ENCODE results near the gene RABGEF1. TPM values are rescaled to one million over a fixed set of nuclear protein-coding genes. Genes with fewer than 3 reads are reported as not detected.
A peak's percentile ranks its signal among the peaks of the same experiment; 100 is the strongest.
"Not testable (repeated sequence)": the region's sequence is repeated elsewhere in the genome, so short reads cannot be mapped to it uniquely, and the experiment has no call there.

The RABGEF1 gene
- total RNA-seq, 1 donor from 2014 or later, result 26.3 TPM

DNA sequence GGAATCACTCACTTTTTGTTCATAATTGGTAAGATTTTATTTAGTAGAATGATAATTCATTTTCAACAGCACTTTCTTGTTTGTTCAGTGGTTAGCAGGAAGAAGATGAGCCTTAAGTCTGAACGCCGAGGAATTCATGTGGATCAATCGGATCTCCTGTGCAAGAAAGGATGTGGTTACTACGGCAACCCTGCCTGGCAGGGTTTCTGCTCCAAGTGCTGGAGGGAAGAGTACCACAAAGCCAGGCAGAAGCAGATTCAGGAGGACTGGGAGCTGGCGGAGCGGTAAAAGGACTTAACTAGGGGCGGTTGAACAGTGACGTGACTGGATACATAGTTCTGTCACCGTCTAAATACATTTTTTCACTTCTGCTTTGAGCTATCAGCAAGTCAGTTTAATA lies 31.3 kb downstream of the RABGEF1 start:
- Mint-ChIP-seq H3K27ac (no peak overlapping the region), H3K4me1 (ENCODE audit: low read depth) (peaks cover 23% of the 10 kb centered on the region), H3K27me3 (ENCODE audit: low read depth) (no peaks in the 10 kb centered on the region), H3K9me3 (no peaks in the 10 kb centered on the region), H3K36me3 (ENCODE audit: low read depth) (peaks cover 52% of the 10 kb centered on the region), H3K4me3 (ENCODE audit: low read depth) (no peak overlapping the region)
- DNase-seq (ENCODE audit: low spot score), result no peak
- intact Hi-C loops (cut with micrococcal nuclease), result no loop called here

DNA sequence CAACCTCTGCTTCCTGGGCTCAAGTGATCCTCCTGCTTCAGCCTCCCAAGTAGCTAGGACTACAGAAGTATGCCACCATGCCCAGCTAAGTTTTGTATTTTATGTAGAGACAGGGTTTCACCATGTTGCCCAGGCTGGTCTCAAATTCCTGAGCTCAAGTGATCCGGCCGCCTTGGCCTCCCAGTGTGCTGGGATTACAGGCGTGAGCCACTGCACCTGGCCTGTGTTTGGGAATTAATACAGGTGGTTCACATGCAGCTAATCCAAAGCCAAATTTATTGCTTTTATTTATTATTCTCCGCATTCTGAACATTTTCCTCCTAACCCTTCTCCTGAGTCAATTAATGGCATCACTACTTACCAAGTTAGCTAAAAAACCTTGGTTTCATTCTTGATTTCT lies 33.2 kb downstream of the RABGEF1 start:
- peaks cover 65% of the 10 kb centered on the region for H3K36me3 Mint-ChIP-seq (ENCODE audit: low read depth)
- intact Hi-C loops (cut with micrococcal nuclease); H3K4me3 Mint-ChIP-seq (ENCODE audit: low read depth); H3K9me3 Mint-ChIP-seq; H3K27me3 Mint-ChIP-seq (ENCODE audit: low read depth); H3K27ac Mint-ChIP-seq; DNase-seq (ENCODE audit: low spot score): not testable (repeated sequence)
- H3K4me1 Mint-ChIP-seq (ENCODE audit: low read depth), result peaks cover 14% of the 10 kb centered on the region

DNA sequence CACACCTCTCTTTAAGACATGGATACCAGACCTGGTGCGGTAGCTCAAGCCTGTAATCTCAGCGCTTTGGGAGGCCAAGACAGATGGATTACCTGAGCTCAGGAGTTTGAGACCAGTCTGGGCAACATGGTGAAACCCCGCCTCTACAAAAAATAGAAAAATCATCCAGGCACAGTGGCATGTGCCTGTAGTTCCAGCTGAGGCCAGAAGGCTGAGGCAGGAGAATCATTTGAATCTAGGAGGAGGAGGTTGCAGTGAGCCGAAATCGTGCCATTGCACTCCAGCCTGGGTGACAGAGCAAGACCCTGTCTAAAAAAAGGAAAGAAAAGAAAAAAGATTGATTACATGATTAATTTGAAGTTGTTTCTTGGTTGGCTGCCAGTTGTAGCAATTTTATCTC lies 35.9 kb downstream of the RABGEF1 start:
- H3K4me3 Mint-ChIP-seq (ENCODE audit: low read depth); intact Hi-C loops (cut with micrococcal nuclease); H3K4me1 Mint-ChIP-seq (ENCODE audit: low read depth); H3K27me3 Mint-ChIP-seq (ENCODE audit: low read depth); H3K27ac Mint-ChIP-seq; H3K9me3 Mint-ChIP-seq; DNase-seq (ENCODE audit: low spot score): not testable (repeated sequence)
- H3K36me3 Mint-ChIP-seq (ENCODE audit: low read depth), result peaks cover 71% of the 10 kb centered on the region

DNA sequence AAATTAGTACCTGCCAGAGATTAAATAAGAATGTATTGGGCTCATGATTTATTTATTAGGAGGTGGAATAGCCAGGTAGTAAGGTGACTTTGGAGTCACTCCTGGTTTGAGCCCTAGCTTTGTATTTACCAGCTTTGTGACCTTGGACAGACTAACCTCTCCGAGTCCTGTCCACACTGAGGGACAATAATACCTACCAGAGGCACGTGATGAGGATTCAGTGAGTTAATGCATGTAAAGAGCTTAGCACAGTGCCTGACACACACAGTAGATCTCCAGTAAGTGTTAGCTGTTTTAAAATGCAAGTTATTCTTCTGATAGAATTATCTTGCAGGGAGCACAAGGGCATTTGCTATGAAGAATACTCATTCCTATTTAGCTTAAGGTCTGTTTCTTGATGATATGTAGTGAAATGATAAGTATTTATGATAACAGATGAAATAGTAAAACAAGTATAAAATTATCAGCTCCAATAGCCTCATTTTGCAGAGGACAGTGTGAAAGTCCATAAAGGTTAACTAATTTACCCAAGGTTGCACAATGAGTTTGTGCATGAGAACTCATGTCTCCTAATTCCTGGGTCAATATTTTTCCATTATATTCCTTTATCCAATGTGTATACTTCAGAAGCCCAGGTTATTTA lies 36.4 kb downstream of the RABGEF1 start:
- Mint-ChIP-seq H3K4me1 (ENCODE audit: low read depth) (peaks cover 7% of the 10 kb centered on the region), H3K9me3 (no peaks in the 10 kb centered on the region), H3K27ac (no peak overlapping the region), H3K4me3 (ENCODE audit: low read depth) (no peak overlapping the region), H3K27me3 (ENCODE audit: low read depth) (no peaks in the 10 kb centered on the region), H3K36me3 (ENCODE audit: low read depth) (peaks cover 71% of the 10 kb centered on the region)
- DNase-seq (ENCODE audit: low spot score), result no peak
- intact Hi-C loops (cut with micrococcal nuclease), result no loop called here

DNA sequence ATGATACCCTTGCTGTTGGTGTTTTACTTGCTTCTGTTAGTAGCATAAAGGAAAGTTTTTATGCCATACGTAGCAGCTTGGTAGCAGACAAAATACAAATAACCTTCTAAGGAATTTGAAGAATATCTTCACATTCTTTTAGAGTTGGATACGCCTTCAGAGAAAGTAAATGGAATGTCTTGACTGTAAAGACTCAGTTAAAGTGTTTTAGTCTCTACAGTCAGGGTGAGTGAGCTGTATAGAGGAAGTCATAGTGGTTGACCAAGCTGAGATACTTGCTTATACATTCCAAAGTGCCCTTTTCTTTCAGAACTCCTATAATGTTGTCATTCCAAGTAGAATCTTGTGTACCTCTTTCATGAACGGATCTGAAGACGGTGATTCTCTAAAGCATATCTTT lies 37.7 kb downstream of the RABGEF1 start:
- peaks cover 7% of the 10 kb centered on the region for H3K4me1 Mint-ChIP-seq (ENCODE audit: low read depth)
- intact Hi-C loops (cut with micrococcal nuclease), result no loop called here
- H3K27me3 Mint-ChIP-seq (ENCODE audit: low read depth), result no peaks in the 10 kb centered on the region
- H3K27ac Mint-ChIP-seq, result peak overlapping the region; percentile 19
- DNase-seq (ENCODE audit: low spot score), result no peak
- no peak overlapping the region for H3K4me3 Mint-ChIP-seq (ENCODE audit: low read depth)
- H3K36me3 Mint-ChIP-seq (ENCODE audit: low read depth), result peaks cover 74% of the 10 kb centered on the region
- no peaks in the 10 kb centered on the region for H3K9me3 Mint-ChIP-seq

DNA sequence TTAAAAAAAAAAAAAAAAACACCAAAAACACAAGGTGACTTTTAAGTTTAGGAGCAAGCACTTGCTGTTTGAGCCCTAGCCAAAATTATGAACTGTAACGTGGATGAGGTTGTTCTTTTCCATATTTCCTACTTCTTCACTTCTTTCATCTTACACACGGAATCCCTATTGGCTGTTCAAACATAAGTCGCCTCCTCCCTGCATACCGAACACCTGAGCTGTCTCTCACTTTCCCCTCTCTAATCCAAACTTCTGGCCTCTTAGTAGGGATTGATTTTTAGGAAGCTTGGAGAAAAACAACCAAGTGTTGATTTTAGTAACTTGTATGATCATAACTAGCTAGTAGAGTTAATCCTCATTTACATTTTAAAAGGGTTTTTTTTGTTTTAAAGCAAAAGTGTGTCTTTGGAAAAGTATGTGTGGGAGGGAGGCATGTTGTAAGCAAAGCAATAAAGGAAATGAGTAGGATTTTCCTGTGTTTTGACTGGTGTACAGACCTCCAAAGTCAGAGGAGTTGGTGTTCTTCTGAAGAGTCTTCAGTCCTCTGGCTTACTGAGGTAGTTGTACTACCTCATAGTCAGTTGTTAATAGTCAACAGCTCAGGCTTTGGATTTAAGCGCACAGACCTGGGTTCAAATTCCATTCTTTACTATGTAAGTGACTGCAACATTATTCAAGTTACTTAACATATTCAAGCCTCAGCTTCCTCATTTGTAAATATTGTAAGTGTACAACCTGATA lies 39.3 kb downstream of the RABGEF1 start:
- intact Hi-C loops (cut with micrococcal nuclease), result no loop called here
- H3K27ac Mint-ChIP-seq, result peak overlapping the region; percentile 64
- no peak overlapping the region for H3K4me3 Mint-ChIP-seq (ENCODE audit: low read depth)
- no peaks in the 10 kb centered on the region for H3K27me3 Mint-ChIP-seq (ENCODE audit: low read depth)
- H3K36me3 Mint-ChIP-seq (ENCODE audit: low read depth), result peaks cover 72% of the 10 kb centered on the region
- peaks cover 7% of the 10 kb centered on the region for H3K4me1 Mint-ChIP-seq (ENCODE audit: low read depth)
- H3K9me3 Mint-ChIP-seq, result no peaks in the 10 kb centered on the region
- no peak for DNase-seq (ENCODE audit: low spot score)

DNA sequence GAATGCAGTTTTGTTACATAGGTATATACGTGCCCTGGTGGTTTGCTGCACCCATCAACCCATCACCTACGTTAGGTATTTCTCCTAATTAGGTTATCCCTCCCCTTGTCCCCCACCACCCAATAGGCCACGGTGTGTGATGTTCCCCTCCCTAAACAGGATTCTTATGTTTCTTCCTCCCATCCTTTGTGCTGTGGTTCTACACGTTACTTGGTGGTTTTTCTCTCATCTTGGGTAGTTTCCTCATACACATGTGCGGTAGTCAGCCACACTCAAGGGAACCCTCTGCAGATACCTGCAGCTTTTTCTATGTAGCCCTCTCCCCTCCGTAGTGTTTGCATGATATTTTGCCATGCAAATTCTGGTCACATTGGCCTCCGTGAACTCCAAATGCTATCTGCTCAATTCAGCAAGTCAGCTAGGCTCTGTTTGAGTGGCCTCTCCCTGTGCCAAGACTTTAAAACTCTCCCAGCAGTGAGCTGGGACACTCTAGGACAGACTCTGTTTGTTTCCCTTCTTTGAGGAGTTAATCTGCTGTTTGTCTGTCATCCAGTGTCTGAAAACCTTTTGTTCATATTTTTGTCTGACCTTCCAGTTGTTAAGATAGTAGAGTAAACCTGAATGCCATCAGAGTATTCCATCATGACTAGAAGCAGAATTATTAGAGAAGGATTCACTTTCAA lies 41.0 kb downstream of the RABGEF1 start:
- H3K9me3 Mint-ChIP-seq, result no peaks in the 10 kb centered on the region
- no peak overlapping the region for H3K4me3 Mint-ChIP-seq (ENCODE audit: low read depth)
- H3K27me3 Mint-ChIP-seq (ENCODE audit: low read depth), result no peaks in the 10 kb centered on the region
- no peak overlapping the region for H3K27ac Mint-ChIP-seq
- H3K36me3 Mint-ChIP-seq (ENCODE audit: low read depth), result peaks cover 63% of the 10 kb centered on the region
- intact Hi-C loops (cut with micrococcal nuclease), result no loop called here
- peaks cover 7% of the 10 kb centered on the region for H3K4me1 Mint-ChIP-seq (ENCODE audit: low read depth)
- no peak for DNase-seq (ENCODE audit: low spot score)

DNA sequence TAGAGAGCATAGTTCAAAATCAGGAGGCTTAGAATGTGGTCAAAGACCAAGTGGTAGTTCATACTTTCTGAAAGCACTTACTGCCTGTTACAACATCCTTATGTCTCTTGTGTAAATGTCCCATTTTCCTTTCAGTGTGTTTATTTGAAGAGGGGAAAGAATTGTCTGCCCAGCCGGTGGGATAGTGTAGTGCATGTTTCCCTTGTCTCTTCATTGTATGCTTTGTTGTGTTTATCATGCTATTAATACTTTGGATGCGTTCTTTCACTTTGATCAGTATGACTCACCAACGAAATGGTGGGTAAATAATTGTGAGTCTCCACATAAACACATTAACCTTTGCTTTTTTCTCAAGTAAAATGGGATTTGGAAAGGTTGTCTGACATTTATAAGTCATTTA lies 42.3 kb downstream of the RABGEF1 start:
- DNase-seq (ENCODE audit: low spot score); H3K4me1 Mint-ChIP-seq (ENCODE audit: low read depth); H3K27me3 Mint-ChIP-seq (ENCODE audit: low read depth); H3K4me3 Mint-ChIP-seq (ENCODE audit: low read depth); intact Hi-C loops (cut with micrococcal nuclease); H3K9me3 Mint-ChIP-seq; H3K27ac Mint-ChIP-seq: not testable (repeated sequence)
- H3K36me3 Mint-ChIP-seq (ENCODE audit: low read depth), result peaks cover 58% of the 10 kb centered on the region

DNA sequence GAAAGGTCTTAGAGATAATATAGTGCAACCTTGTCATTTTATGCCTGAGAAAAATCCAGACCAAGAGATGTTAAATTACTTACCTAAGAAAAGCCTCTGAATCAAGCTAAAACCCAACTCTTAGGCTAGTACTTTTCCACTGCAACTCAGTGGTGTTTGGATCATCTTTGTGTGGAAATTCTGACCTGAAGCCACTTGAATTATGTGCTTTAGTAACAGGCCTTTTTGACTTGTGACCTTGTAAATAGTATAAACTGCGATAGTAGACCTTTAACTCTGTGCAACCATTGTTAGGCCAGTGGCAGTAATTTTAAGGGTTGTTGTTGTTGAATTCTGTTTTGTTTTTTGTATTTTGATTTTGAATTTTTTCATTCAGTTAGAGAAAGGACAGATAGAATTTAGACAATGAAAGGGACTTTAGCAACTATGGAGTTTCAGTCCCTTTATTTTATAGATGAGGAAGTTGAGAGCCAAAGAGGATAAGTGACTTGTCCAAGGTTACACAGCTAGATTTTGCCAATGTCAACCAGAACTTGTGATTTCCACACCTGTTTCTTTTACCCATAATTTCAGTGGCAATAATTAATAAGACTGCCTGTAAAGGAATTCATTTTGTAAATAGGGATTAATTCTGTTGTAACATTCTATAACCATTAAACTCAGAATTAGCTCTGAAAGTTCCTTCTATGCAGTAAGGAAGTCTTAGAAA lies 43.5 kb downstream of the RABGEF1 start:
- DNase-seq (ENCODE audit: low spot score); H3K27ac Mint-ChIP-seq; H3K4me1 Mint-ChIP-seq (ENCODE audit: low read depth); intact Hi-C loops (cut with micrococcal nuclease); H3K4me3 Mint-ChIP-seq (ENCODE audit: low read depth); H3K9me3 Mint-ChIP-seq; H3K27me3 Mint-ChIP-seq (ENCODE audit: low read depth): not testable (repeated sequence)
- peaks cover 54% of the 10 kb centered on the region for H3K36me3 Mint-ChIP-seq (ENCODE audit: low read depth)

DNA sequence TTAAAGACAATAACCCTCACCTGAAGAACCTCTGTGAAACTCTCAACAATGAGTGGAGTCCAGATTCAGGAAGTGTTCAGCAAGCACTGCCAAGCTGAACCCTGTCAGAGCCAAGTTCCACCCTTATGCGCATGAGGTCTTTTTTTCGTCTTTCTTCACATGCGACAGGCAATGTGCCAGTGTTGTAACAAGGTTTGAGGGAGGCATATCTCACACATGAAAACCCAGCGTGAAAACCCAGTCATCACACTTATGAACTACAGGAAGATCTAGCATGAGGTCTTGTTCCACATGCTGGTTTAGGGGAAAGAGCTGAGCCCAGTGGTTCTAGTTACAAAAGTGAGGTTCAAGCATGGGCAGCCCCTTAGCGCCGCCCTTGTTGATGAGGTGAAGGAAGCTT lies 49.7 kb downstream of the RABGEF1 start:
- H3K27ac Mint-ChIP-seq, result no peak overlapping the region
- no peaks in the 10 kb centered on the region for H3K9me3 Mint-ChIP-seq
- no peak overlapping the region for H3K4me3 Mint-ChIP-seq (ENCODE audit: low read depth)
- DNase-seq (ENCODE audit: low spot score), result no peak
- H3K27me3 Mint-ChIP-seq (ENCODE audit: low read depth), result no peaks in the 10 kb centered on the region
- peaks cover 31% of the 10 kb centered on the region for H3K36me3 Mint-ChIP-seq (ENCODE audit: low read depth)
- no peaks in the 10 kb centered on the region for H3K4me1 Mint-ChIP-seq (ENCODE audit: low read depth)
- intact Hi-C loops (cut with micrococcal nuclease), result no loop called here

DNA sequence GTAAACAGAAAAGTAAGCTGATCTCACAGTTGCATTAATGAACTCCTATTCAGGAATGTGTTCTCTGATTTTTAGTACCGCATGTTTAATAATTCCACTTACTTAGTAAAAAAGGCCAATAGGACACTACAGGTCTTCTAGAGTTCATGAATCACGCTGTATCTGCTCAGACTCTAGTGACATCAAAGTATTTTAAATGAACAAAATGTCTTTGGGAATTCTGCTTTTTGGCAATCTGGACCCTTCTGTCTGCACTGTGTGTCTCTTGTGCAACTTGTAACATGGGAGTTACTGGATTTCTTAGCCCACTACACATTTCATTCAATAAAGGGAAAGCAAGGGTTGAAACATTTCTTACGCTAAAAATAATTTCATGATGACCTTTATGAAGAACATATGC lies 50.2 kb downstream of the RABGEF1 start:
- no peaks in the 10 kb centered on the region for H3K27me3 Mint-ChIP-seq (ENCODE audit: low read depth)
- H3K4me3 Mint-ChIP-seq (ENCODE audit: low read depth), result no peak overlapping the region
- DNase-seq (ENCODE audit: low spot score), result no peak
- H3K9me3 Mint-ChIP-seq, result no peaks in the 10 kb centered on the region
- intact Hi-C loops (cut with micrococcal nuclease), result no loop called here
- no peaks in the 10 kb centered on the region for H3K4me1 Mint-ChIP-seq (ENCODE audit: low read depth)
- H3K36me3 Mint-ChIP-seq (ENCODE audit: low read depth), result peaks cover 36% of the 10 kb centered on the region
- no peak overlapping the region for H3K27ac Mint-ChIP-seq

DNA sequence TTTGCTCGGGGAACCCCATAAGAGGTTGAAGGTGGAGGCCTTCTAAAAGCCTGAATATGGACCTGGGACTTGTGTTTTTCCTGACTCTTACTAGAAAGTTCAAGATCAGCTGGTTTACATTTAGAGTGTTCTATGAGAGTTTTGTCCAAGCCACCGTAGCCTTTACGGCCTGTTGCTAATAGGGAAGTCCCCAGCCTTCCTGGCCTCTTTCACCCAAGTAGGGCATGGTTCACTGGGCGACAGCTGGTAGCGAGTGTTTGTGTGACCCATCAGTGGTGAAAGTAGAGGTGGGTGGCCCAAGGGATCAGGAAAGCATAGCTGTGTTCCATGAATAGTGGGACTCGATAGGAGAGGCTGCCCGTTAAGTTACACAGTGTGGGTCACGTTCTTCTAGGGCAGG lies 60.1 kb downstream of the RABGEF1 start:
- intact Hi-C loops (cut with micrococcal nuclease), result no loop called here
- no peaks in the 10 kb centered on the region for H3K27me3 Mint-ChIP-seq (ENCODE audit: low read depth)
- no peaks in the 10 kb centered on the region for H3K4me1 Mint-ChIP-seq (ENCODE audit: low read depth)
- no peak overlapping the region for H3K4me3 Mint-ChIP-seq (ENCODE audit: low read depth)
- DNase-seq (ENCODE audit: low spot score), result no peak
- H3K36me3 Mint-ChIP-seq (ENCODE audit: low read depth), result peaks cover 59% of the 10 kb centered on the region
- H3K9me3 Mint-ChIP-seq, result no peaks in the 10 kb centered on the region
- H3K27ac Mint-ChIP-seq, result no peak overlapping the region

DNA sequence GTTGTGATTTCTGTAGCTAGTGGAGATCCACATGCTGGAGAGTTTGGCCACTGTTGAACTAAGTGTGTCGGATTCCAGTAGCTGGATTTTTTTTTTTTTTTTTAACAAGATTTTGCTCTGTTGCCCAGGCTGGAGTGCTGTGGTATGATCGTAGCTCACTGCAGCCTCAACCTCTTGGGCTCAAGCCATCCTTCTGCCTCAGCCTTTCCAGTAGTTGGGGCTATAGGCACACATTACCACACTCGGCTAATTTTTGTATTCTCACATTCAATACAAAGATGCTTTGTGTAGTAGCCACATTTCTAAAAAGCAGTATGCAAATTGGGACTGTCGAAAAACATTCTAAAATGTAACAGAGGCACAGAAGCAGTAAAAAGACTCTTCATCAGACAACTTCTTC lies 63.5 kb downstream of the RABGEF1 start:
- DNase-seq (ENCODE audit: low spot score), result no peak
- H3K27ac Mint-ChIP-seq, result no peak overlapping the region
- no peaks in the 10 kb centered on the region for H3K9me3 Mint-ChIP-seq
- H3K36me3 Mint-ChIP-seq (ENCODE audit: low read depth), result peaks cover 58% of the 10 kb centered on the region
- H3K4me1 Mint-ChIP-seq (ENCODE audit: low read depth), result no peaks in the 10 kb centered on the region
- no peak overlapping the region for H3K4me3 Mint-ChIP-seq (ENCODE audit: low read depth)
- intact Hi-C loops (cut with micrococcal nuclease), result no loop called here
- H3K27me3 Mint-ChIP-seq (ENCODE audit: low read depth), result no peaks in the 10 kb centered on the region

Data from activated T-helper 2 cell treated with anti-CD3 and anti-CD28 coated beads, Interferon-gamma antibody, Interleukin-2, Interleukin-4, amounts not matched to agents 10 μg/mL and 5 μg/mL and 100 μg/mL, durations not matched to agents 14 hours and 24 hours and 36 hours (primary cell).